GM12892 (cell line): ENCODE data around the gene SUPT16H. TPM values are rescaled to one million over a fixed set of nuclear protein-coding genes. Genes with fewer than 3 reads are reported as not detected.

Source experiments
- DNase-seq: peaks from one replicate; pipeline ENCODE4 v3.0.0; 2011; ENCODE audit not compliant: insufficient read length
- FAIRE-seq: peaks from 2 replicates; lab custom pipeline; 2011; peaks lifted over from hg19 to GRCh38; lab: Jason Lieb, UNC
- POLR2A ChIP-seq: IDR thresholded peaks from 2 replicates; pipeline ENCODE4 v1.6.1; 2011; ENCODE audit warnings: low read depth, low read length, control low read depth
- POLR2AphosphoS5 ChIP-seq: IDR thresholded peaks from 2 replicates; pipeline ENCODE4 v1.6.1; 2011; ENCODE audit warnings: low read depth, low read length, control low read depth
- TAF1 ChIP-seq: IDR thresholded peaks from 2 replicates; pipeline ENCODE4 v1.6.1; 2011; ENCODE audit warnings: low read depth, mild to moderate bottlenecking, control low read depth, low read length, borderline replicate concordance
- polyA plus RNA-seq: library from polyadenylated mRNA; unstranded; fragments of >200 nt; gene quantifications from one replicate; pipeline ENCODE4 v1.2.1, GENCODE V29; 2012; ENCODE audit warnings: missing spikeins, inconsistent platforms; ENCODE audit not compliant: missing spikeins

The SUPT16H gene
- polyA plus RNA-seq = 91.8 TPM

- FAIRE-seq (peak; percentile 91), DNase-seq (peak; percentile 66)
- TF ChIP-seq POLR2AphosphoS5 = peak; percentile 87
- peak; percentile 80; the same call in 1 of the 2 replicates for TF ChIP-seq TAF1
- peak; percentile 83 for TF ChIP-seq POLR2A
Measured at GRCh38 chr14:21383848-21384493, at the start of gene SUPT16H. Gene SUPT16H, minus strand, starts transcription at chr14:21384019. Its CDS starts 92 bp downstream, at chr14:21383927.

DNA sequence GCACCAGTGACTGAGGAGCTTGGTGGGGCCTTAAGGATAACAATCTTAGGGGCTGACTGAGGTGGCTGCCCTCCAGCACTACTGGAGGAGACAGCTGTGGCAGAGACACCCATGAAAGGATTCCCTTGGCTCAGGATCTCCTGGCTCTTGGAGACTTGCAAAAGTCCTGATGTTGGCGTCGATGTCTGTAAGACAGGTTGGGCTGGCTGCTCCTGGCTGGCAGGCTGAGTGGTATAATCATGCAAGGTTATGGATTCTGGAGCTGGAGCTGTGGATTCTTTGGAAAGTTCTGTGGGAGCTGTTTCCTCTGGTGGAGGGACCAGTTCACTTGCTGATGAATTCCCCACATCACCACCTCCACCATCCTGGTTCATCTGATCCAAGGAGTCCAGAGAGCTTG, 47.3 kb upstream of the SUPT16H start:
- no peak for FAIRE-seq

GRCh38 chr14:21428930-21429329, 45.1 kb upstream of the SUPT16H start:
- TF ChIP-seq TAF1 (no peak), POLR2A (no peak), POLR2AphosphoS5 (no peak)
- FAIRE-seq = no peak
- no peak for DNase-seq

More for the DNA sequence above, 47.3 kb upstream of the SUPT16H start:
- no peak for TF ChIP-seq POLR2AphosphoS5
- no peak for TF ChIP-seq POLR2A
- TF ChIP-seq TAF1 = no peak
- no peak for DNase-seq

- TF ChIP-seq POLR2A (no peak), TAF1 (no peak)
- FAIRE-seq = no peak
- no peak for DNase-seq
Measured at GRCh38 chr14:21426692-21427091, 42.9 kb upstream of the SUPT16H start.

- DNase-seq = no peak
- no peak for FAIRE-seq
- TF ChIP-seq POLR2A = no peak
- TF ChIP-seq TAF1 = no peak
- no peak for TF ChIP-seq POLR2AphosphoS5
Measured at GRCh38 chr14:21419528-21419927, 35.7 kb upstream of the SUPT16H start.

DNA sequence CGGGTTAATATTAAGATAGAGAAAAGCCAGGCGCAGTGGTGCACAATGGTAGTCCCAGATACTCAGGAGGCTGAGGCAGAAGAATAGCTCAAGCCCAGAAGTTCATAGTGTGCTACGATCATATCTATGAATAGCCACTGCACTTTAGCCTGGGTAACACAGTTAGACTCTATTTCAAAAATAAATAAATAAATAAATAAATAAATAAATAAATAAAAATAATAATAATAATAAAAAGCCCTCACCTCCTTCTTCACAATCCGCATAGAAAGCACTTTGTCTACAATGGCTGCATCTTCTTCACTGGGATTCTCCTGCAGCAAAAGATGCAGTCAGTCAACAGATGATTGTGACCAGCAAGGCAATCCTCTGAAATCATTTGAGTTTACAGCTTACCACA, 31.5 kb upstream of the SUPT16H start:
- FAIRE-seq (no peak), DNase-seq (no peak)
- TF ChIP-seq POLR2A (no peak), TAF1 (no peak), POLR2AphosphoS5 (no peak)

- TF ChIP-seq TAF1 (no peak), POLR2A (no peak), POLR2AphosphoS5 (no peak)
- no peak for DNase-seq
- FAIRE-seq = peak; percentile 36
Measured at GRCh38 chr14:21414137-21414631, 30.4 kb upstream of the SUPT16H start.

DNA sequence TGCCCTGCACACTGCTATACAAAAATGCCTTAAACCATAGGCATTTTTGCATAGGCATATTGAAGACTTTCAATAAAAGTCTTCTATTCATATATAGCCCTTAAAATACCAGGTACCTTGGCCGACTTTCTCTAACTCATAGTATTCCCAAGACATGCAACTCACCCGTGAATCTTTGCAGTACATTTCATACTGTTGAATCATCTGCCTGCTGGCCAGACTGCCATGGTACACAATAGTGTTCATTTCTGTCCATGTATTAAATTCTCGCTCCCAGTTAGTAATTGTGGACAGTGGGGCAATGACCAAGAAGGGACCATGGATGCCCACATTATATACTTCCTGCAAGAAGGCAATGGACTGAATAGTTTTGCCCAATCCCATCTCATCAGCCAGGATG, 24.3 kb upstream of the SUPT16H start:
- FAIRE-seq = no peak
- TF ChIP-seq POLR2AphosphoS5 = no peak
- no peak for TF ChIP-seq POLR2A
- no peak for DNase-seq

- TF ChIP-seq TAF1 = no peak
- no peak for TF ChIP-seq POLR2A
- no peak for TF ChIP-seq POLR2AphosphoS5
- DNase-seq (no peak), FAIRE-seq (no peak)
Measured at GRCh38 chr14:21406213-21406612, 22.4 kb upstream of the SUPT16H start.

DNA sequence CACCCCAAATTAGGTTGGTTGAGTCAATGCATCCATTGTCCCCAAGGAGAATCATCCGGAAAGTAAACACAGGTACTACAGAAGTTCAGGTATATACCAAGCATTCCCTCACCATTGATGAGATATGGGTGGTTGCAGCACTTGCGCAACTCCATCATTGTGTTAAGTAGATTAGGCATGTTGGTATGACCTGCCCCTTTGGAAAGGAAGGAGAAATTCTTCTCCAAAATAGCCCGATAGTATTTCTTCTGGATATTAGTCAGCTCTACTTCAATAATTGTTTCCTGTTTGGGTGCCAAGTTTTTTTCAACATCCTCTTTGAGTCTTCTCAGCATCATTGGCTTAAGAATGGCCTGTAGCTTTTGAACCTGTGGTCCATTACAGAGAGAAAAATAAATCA, 21.3 kb upstream of the SUPT16H start:
- TF ChIP-seq POLR2AphosphoS5 (no peak), TAF1 (no peak), POLR2A (no peak)
- DNase-seq = no peak
- no peak for FAIRE-seq

DNA sequence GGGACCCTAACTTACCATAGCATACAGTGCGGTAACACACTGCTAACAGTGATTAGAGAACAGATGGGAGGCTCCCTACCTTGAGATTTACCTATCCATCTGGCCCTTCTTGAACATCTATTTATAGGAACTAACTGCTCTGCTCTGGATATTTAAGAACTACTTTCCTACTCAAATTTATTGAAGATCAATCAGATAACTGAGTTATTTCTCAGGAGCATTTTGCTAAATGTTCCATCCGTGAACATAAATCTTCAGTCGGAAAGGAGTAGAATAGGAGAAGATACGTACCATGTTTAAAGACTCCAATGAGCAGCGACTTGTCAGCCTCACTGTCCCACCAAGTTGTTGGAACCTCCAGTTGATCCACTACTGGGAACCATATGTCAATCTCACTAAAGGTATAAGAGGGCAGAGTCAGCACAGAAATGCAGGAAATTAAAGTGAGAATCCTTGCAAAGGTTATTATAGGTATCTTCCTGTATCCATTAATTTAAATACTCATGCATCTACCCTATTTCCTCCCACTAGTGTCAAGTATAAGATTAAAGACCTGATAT, 15.6 kb upstream of the SUPT16H start:
- DNase-seq (no peak), FAIRE-seq (no peak)
- TF ChIP-seq POLR2AphosphoS5 (no peak), POLR2A (no peak), TAF1 (no peak)

- FAIRE-seq = no peak
- no peak for DNase-seq
- TF ChIP-seq POLR2A (no peak), POLR2AphosphoS5 (no peak), TAF1 (no peak)
Measured at GRCh38 chr14:21398901-21399300, 15.1 kb upstream of the SUPT16H start.

DNA sequence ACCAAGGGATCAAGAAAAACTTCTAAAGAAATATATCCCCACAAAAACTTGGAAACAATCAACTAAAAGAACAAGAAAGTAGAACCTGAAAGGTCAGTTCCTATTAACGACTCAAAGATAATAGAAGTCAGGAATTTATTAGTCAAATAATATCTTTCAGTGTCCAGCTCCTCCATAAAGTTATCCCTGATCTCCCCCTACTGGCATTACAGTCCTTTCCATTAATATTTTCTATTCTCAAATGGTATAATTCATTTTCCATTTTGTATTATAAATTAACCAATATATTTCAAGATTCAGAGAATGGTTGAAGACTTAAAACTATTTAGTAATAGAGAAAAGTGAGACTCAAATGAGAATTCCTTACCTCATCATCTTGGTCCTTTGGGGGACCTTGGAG, 11.6 kb upstream of the SUPT16H start:
- DNase-seq (no peak), FAIRE-seq (no peak)
- TF ChIP-seq TAF1 = no peak
- TF ChIP-seq POLR2A = no peak
- TF ChIP-seq POLR2AphosphoS5 = no peak

- DNase-seq = peak; percentile 25
- FAIRE-seq = peak; percentile 36
- no peak; the same call in 1 of the 2 replicates for TF ChIP-seq POLR2A
Measured at GRCh38 chr14:21385188-21385904, 1.5 kb upstream of the SUPT16H start.
